Caco-2 (cell line): ENCODE results near the gene NUAK1. TPM values are rescaled to one million over a fixed set of nuclear protein-coding genes. Genes with fewer than 3 reads are reported as not detected.

ENCODE experiments used
- BruUV-seq: library from RNA; stranded (reverse); fragments of 400-500 nt; replicated peaks from 2 replicates; lab custom pipeline; 2021; lab: Mats Ljungman, UMichigan
- CTCF ChIA-PET: fragments of 300-600 bp; sonication (Branson Sonifier 250); formaldehyde crosslinking; loops from one replicate; lab custom pipeline; 2022; ENCODE audit warnings: antibody characterized with exemption; lab: Charles Lee
- POLR2A ChIA-PET: fragments of 300-600 bp; sonication (Branson Sonifier 250); formaldehyde crosslinking; loops from one replicate; lab custom pipeline; 2022; ENCODE audit warnings: antibody characterized with exemption; lab: Charles Lee
- DNase-seq, 2 experiments: peaks; one replicate each; pipeline versions ENCODE4 v3.0.0 to v3.0.0-alpha.2; 2020 to 2022
- H3K27me3 ChIP-seq: replicated peaks from 2 replicates; pipeline ENCODE4 v1.6.0; 2011; ENCODE audit warnings: low read length; ENCODE audit not compliant: control insufficient read depth, insufficient read depth
- H3K36me3 ChIP-seq: 2 replicates; pipeline ENCODE4 v1.5.1; 2011; ENCODE audit warnings: low read length; ENCODE audit not compliant: control insufficient read depth, insufficient read depth
- H3K4me1 ChIP-seq: fragments of 250-450 bp; sonication (Bioruptor Pico); 2 replicates; pipeline ENCODE4 v1.5.1; 2020; ENCODE audit warnings: mild to moderate bottlenecking
- H3K4me3 ChIP-seq: 2 replicates; pipeline ENCODE4 v1.5.1; 2011; ENCODE audit warnings: low read depth, mild to moderate bottlenecking, control low read depth, low read length
- H3K9me3 ChIP-seq: fragments of 250-450 bp; sonication (Bioruptor Pico); 2 replicates; pipeline ENCODE4 v1.5.1; 2020; ENCODE audit warnings: mild to moderate bottlenecking, moderate library complexity
- H3K27ac Mint-ChIP-seq: one replicate; pipeline ENCODE4 v1.8.0; 2022; ENCODE audit warnings: mixed read lengths; ENCODE audit not compliant: unreplicated experiment
- H3K27me3 Mint-ChIP-seq: one replicate; pipeline ENCODE4 v1.8.0; 2022; ENCODE audit warnings: mixed read lengths; ENCODE audit not compliant: insufficient read depth, unreplicated experiment
- H3K36me3 Mint-ChIP-seq: one replicate; pipeline ENCODE4 v1.8.0; 2022; ENCODE audit warnings: mild to moderate bottlenecking, mixed read lengths; ENCODE audit not compliant: insufficient read depth, unreplicated experiment
- H3K4me1 Mint-ChIP-seq: one replicate; pipeline ENCODE4 v1.8.0; 2022; ENCODE audit warnings: low read depth, mixed read lengths; ENCODE audit not compliant: unreplicated experiment
- H3K4me3 Mint-ChIP-seq: one replicate; pipeline ENCODE4 v1.8.0; 2022; ENCODE audit warnings: mild to moderate bottlenecking, moderate library complexity, mixed read lengths; ENCODE audit not compliant: unreplicated experiment
- H3K9me3 Mint-ChIP-seq: one replicate; pipeline ENCODE4 v1.8.0; 2022; ENCODE audit warnings: mixed read lengths; ENCODE audit not compliant: unreplicated experiment
- intact Hi-C: fragments of 100-400 bp; cut with micrococcal nuclease; formaldehyde crosslinking; loops from one replicate; pipeline ENCODE4 v1.10.0; 2022; ENCODE audit not compliant: unreplicated experiment
- total RNA-seq: library from RNA; stranded (reverse); gene quantifications from 2 replicates; pipeline ENCODE4 v1.2.3, GENCODE V29; 2022
- TF ChIP-seq, protein P1 (sequence below), 2 experiments: fragments of 200-600 bp in 1 of 2; IDR thresholded peaks; 1 replicate in 1 of 2; 2 replicates in 1 of 2; pipeline versions ENCODE4 v1.5.1 to v1.8.0; 2011 to 2022; ENCODE audit warnings: antibody characterized with exemption in 1 of 2, control low read depth in 1 of 2, inconsistent platforms in 1 of 2, low read depth in 1 of 2, low read length in 1 of 2, mild to moderate bottlenecking in 1 of 2, moderate library complexity in 1 of 2; ENCODE audit not compliant: insufficient read depth in 1 of 2, severe bottlenecking in 1 of 2, unreplicated experiment in 1 of 2

Gene NUAK1
- total RNA-seq, 1 experiment from 2014 or later: 3.7 TPM

GRCh38 chr12:106049105-106049504 lies 89.6 kb downstream of the NUAK1 start:
- Histone ChIP-seq H3K4me3 (no peak overlapping the region), H3K27me3 (no peaks in the 10 kb centered on the region), H3K36me3 (no peaks in the 10 kb centered on the region), H3K4me1 (peaks cover 7% of the 10 kb centered on the region; the same call in 1 of the 2 replicates), H3K9me3 (no peaks in the 10 kb centered on the region)
- TF ChIP-seq, protein P1, sequence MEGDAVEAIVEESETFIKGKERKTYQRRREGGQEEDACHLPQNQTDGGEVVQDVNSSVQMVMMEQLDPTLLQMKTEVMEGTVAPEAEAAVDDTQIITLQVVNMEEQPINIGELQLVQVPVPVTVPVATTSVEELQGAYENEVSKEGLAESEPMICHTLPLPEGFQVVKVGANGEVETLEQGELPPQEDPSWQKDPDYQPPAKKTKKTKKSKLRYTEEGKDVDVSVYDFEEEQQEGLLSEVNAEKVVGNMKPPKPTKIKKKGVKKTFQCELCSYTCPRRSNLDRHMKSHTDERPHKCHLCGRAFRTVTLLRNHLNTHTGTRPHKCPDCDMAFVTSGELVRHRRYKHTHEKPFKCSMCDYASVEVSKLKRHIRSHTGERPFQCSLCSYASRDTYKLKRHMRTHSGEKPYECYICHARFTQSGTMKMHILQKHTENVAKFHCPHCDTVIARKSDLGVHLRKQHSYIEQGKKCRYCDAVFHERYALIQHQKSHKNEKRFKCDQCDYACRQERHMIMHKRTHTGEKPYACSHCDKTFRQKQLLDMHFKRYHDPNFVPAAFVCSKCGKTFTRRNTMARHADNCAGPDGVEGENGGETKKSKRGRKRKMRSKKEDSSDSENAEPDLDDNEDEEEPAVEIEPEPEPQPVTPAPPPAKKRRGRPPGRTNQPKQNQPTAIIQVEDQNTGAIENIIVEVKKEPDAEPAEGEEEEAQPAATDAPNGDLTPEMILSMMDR (IDR thresholded peaks at IDR 0.05; ENCODE audit: insufficient read depth in 1 of 2, low read depth in 1 of 2, low read length in 1 of 2, severe bottlenecking in 1 of 2, unreplicated experiment in 1 of 2): no peak
- H3K4me3 Mint-ChIP-seq: no peak overlapping the region
- ChIA-PET CTCF (no interaction called here), POLR2A (no interaction called here)
- H3K36me3 Mint-ChIP-seq: no peaks in the 10 kb centered on the region
- BruUV-seq: no TSS peak
- H3K27me3 Mint-ChIP-seq: no peaks in the 10 kb centered on the region
- H3K27ac Mint-ChIP-seq: no peak overlapping the region
- no peak for DNase-seq
- no peaks in the 10 kb centered on the region for H3K9me3 Mint-ChIP-seq
- intact Hi-C loops: no loop called here
- H3K4me1 Mint-ChIP-seq: no peaks in the 10 kb centered on the region

DNA sequence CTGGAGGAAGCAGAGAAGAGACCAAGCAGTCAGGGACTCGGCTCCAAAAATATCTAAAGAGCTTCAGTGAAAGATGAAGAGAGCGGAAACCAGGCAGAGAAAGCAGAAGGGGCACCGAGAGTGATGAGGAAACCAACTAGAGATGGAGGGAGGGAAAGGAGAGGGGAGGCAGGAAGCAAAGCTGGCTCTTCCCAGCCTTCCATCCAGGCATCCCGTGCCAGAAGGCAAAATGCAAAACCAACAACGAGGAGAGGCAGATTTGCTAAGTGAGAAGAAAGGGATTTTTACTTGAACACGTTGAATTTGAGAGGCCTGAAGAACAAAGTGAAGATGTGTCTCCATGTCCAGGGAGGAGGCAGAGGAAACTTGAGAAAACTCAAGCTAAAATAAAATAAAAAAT lies 90.1 kb downstream of the NUAK1 start:
- Mint-ChIP-seq H3K4me1 (no peaks in the 10 kb centered on the region), H3K27ac (no peak overlapping the region), H3K36me3 (no peaks in the 10 kb centered on the region), H3K9me3 (no peaks in the 10 kb centered on the region), H3K27me3 (no peaks in the 10 kb centered on the region), H3K4me3 (no peak overlapping the region)
- ChIA-PET CTCF (no interaction called here), POLR2A (no interaction called here)
- TF ChIP-seq, protein P1 (IDR thresholded peaks at IDR 0.05; ENCODE audit: insufficient read depth in 1 of 2, low read depth in 1 of 2, low read length in 1 of 2, severe bottlenecking in 1 of 2, unreplicated experiment in 1 of 2): no peak
- Histone ChIP-seq H3K36me3 (no peaks in the 10 kb centered on the region), H3K4me1 (peaks cover 7% of the 10 kb centered on the region; the same call in 1 of the 2 replicates), H3K9me3 (no peaks in the 10 kb centered on the region), H3K4me3 (no peak overlapping the region), H3K27me3 (no peaks in the 10 kb centered on the region)
- intact Hi-C loops: no loop called here
- DNase-seq: no peak
- BruUV-seq: no TSS peak

DNA sequence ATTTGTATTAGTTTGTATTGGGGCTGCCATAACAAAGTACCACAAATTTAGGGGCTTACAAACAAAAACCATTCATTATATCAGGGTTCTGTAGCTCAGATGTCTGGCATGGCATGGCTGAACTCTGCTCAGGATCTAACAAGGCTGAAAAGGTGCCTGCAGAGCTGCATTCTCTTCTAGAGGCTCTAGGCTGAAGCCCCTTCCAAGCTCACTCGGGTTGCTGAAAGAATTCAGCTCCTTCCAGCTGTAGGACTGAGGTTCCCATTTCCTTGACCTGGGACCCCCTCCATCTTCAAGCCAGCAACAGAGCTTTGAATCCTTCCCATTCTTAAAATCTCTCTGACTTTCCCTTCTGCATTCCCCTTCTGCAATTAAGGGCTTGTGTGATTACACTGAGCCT lies 90.7 kb downstream of the NUAK1 start:
- Histone ChIP-seq H3K4me1 (peaks cover 7% of the 10 kb centered on the region; the same call in 1 of the 2 replicates), H3K36me3 (no peaks in the 10 kb centered on the region), H3K9me3 (no peaks in the 10 kb centered on the region), H3K4me3 (no peak overlapping the region), H3K27me3 (no peaks in the 10 kb centered on the region)
- Mint-ChIP-seq H3K4me1 (no peaks in the 10 kb centered on the region), H3K27me3 (no peaks in the 10 kb centered on the region), H3K36me3 (no peaks in the 10 kb centered on the region), H3K9me3 (no peaks in the 10 kb centered on the region), H3K4me3 (no peak overlapping the region), H3K27ac (no peak overlapping the region)
- TF ChIP-seq, protein P1 (IDR thresholded peaks at IDR 0.05; ENCODE audit: insufficient read depth in 1 of 2, low read depth in 1 of 2, low read length in 1 of 2, severe bottlenecking in 1 of 2, unreplicated experiment in 1 of 2): no peak
- intact Hi-C loops: no loop called here
- no peak for DNase-seq
- ChIA-PET POLR2A (no interaction called here), CTCF (no interaction called here)
- BruUV-seq: no TSS peak
